ENCODE results near the gene CHCHD3.

CHCHD3 gene

DNA sequence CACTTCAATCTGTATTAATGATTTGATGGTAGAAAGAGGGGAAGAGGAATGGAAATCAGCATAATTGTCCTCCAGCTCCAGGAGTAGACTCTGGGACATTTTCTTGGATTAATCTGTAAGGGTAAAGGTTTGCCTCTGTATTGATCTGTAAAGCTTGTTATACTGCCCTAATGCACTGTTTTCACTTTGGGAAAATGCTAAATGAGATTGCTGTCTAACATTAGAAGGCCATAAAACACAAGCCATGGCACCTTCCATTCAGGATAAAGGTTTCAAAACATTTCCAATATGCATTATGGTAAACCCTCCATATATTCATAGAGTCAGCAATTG, 282.8 kb downstream of the CHCHD3 start:
- no peak for DNase-seq

DNA sequence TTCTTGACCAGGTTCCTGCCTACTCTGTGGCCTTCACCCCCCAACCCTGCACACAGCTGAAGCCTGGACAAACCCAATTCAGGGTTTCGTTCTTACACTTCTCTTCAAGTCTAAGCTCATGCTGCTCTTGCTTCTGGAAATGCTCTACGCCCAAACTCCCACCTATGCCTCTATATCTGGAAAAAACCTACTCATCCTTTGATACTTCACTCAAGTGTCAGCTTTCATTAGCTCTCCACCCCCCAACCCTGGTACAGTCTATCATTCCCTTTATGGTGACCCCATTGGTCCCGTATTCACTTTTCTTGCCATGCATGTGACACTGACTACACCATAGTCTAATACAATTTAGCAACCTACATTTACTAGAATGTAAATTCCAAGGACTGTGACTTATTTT, 284.7 kb downstream of the CHCHD3 start:
- no peak for DNase-seq

DNA sequence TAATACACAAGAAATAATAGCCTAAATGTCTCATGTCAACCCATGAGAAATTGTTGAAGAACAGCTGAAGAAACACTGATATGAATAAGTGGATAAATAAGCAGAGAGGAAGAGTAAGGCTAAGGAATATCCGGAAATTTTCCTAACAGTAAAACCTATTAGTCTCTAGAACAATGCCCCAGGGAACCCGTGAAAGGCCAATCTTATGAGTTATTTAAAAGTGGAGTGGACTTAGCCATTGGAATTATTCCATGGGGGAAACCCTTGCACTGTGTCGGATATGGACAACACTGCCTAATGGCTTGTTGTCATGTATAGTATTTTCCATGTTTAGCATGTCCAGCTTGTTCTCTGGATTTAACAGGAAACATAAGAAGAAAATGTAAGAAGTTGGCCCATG, 288.4 kb downstream of the CHCHD3 start:
- no peak for DNase-seq

DNA sequence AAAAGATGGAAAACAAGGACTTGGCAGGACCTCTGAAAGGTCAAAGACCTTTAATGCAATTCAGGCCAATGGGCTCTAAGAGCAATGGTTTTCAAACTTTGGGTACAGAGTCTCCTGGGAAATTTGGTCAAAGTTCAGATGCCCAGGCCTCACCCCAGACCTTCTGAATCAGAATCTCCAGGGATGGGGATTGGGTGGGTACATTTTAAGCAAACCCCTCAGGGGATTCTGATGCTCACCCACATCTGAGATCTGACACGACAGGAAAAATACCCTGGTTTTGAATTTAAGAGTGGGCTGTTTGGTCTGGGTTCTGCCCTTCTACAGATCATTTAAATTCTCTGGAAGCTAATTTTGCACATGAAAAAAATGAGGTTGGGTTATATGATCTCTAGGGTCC, 290.9 kb downstream of the CHCHD3 start:
- DNase-seq, result no peak

DNA sequence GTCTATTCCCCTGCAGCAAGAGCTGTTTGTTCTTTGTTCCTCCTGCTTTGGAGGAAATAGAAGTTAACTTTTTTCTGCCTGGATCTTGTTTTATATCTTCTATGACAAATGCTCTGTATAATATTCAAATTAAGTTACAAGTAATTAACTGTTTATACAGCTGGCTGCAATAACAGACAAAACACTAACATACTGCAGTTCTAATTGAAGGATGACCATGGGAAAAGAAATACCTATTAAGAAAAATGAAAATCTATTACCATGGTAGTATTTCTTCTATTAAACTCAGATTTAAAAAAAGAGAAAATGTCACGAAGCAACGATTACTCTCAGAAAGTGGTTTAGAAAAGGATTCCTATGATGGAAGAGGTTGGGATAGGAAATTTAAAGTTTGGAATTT, 291.8 kb downstream of the CHCHD3 start:
- no peak for DNase-seq

DNA sequence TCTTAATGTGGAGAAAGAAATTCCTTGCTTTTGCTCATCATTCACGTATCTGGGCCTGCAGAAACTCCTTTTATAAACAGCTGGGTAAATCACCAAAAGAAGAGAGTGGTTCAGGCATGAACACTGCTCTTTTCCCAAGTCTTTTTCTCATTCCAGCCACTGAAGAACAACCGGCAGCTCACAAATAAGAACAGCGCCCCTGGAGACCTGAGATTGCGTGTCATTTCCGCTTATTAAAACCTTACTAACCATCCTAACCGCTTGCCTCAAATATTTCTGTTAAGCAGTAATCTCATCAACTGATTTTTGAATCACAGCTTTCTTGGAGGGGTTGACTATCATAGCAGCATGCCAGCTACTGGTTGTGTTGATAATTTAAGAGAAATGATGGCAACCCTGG, 292.6 kb downstream of the CHCHD3 start:
- no peak for DNase-seq

DNA sequence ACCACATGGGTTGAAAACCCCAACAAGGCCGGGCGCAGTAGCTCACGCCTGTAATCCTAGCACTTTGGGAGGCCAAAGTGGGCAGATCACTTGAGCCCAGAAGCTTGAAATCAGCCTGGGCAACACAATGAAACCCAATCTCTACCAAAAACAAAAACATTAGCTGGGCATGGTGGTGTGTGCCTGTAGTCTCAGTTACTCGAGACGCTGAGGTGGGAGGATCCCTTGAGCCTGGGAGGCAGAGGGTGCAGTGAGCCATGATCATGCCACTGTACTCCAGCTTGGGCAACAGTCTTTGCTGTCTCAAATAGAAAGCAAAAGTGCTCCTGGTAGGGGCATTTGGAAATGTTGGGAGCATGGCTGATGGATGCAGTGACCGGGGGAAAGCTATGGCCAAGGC, 296.0 kb downstream of the CHCHD3 start:
- DNase-seq, result no peak

DNA sequence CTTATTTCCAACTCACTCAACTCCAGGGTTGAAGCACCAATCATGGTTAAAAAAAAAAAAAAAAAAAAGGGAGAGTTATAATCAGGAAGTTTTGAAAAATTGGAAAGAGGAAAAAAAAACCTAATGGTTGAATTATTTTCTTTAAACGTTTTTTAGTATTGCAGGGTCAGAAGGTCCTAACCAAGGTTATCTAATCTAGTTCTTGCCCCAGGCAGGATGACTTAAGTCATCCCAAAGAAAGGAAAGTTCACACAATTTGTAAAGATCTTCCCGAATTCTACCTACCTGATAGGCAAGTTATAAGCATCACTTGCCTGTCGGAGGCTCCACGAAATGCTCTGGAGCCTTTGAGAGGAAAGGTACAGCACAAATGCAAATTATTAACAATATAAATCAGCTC, 297.5 kb downstream of the CHCHD3 start:
- no peak for DNase-seq

DNA sequence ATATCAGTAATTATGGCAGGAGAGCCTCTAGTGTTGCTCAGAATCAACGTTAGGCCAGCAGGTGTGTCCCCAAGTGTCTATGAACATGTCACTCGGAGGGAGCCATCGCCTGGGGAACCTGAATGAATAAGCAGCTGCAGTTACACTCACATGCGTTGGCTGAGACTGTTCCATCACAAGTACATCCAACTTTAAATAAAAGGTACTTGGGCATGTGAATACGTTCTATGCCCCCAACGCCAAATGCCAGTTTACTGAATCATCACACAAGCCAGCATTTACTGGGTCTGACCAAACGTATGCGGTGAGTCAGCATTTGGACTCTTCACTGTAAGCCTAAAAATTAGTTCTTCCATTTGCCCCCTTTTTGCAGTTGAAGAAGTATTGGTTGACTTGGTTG, 298.1 kb downstream of the CHCHD3 start:
- no peak for DNase-seq

DNA sequence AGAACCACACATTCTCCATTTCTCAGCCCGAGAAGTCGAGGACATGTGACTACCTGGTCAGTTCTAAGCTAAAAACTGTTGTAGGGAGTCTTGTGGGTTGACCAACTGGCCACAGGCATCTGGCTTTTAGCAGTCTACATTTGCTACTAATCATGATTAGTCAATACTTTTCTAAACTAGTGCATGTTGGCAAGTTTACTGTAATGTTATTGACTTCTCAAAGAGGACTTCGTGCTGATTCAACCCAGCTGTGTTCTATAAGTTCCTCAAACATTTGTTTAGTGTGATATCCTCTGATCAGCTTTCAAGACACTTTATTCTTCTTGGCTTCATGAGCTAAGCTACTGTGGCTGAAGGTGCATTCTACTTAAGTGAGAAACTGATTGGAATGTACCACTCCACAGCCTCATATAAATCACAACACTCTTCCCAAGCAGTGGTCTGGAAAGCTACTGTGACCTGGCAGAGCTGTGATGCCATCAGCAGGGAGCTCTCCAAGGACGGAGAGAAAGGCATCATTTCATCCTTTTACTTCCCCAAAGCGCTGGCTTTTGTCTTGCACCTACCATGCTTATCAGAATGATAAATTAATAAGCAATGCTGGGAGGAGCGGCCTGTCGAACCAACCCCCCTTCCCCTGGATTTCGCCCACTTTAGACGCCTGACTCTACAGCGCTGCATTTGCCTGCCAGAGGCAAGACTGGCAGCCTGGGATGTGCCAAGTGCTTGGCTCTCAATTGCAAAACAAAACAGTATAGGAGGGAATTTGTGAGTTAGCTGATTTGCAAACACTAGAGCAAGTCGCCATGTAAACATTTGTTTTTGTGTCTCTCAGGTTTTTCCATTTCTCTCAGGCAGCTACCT, 298.9 kb downstream of the CHCHD3 start:
- DNase-seq, result no peak

DNA sequence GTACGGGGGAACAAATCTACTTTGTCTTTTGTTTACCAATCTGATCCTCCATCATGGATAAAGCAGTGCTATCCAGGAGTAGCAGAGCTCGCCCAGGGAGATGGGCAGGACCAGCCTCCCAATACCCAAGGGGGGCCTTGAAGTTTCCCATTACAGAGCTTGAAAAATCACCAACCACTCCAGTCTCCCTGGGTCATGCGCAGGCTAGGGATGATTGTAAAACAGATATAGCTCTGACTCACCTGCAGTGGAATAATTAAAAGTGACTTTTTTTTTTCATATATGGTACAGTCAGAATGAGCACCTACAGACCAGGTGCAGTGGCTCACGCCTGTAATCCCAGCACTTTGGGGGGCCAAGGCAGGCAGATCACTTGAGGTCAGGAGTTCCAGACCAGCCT, 301.1 kb downstream of the CHCHD3 start:
- DNase-seq, result no peak

DNA sequence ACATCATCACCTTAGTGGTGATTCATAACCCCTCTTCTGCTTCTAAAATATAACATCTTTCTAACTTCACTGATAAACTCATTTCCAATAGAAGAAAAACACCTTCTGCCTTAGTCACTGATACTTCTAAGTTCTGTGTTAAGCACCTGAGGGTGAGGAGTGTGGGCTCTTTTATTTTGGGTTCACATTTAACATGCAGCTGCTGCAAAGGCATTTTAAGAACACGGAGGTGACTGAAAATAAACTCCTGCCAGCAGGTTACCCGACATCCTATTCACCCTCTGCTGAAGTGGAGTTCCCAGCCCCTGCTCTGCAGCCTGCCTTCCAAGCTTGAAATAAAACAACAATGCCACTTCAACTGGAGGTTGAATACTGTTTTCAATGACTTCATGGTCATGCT, 302.7 kb downstream of the CHCHD3 start:
- no peak for DNase-seq

DNA sequence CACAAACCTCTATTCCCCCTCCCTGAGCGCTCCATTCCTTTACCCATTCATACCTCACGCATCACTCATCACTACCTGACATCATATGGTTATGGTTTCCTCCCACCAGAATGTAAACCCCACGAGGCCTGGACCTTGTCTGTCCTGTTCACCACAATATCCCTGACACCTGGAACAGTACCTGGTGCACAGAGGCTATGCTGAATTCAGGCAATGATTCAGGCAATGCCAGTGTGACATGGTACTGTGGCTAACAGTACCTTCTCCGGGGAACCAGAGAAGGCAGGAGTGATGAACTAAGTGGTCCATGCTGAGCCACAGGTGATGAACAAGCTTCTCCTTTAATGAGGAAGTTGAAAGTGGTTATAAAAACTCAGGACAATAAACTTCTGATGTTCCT, 303.1 kb downstream of the CHCHD3 start:
- no peak for DNase-seq

DNA sequence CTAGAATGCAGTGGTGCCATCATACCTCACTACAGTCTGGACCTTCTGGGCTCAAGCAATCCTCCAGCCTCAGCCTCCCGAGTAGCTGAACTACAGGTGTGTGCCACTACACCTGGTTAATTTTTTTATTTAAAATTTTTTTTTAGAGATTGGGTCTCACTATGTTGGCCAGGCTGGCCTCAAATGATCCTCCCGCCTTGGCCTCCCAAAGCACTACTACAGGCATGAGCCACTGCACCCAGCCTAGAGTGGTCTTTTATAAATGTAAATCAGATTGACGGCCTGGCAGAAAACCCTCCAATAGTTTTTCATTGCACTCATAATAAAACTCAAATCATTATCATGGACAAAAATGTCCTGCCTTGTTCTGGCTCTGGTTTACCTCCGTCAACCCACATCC, 303.9 kb downstream of the CHCHD3 start:
- no peak for DNase-seq

DNA sequence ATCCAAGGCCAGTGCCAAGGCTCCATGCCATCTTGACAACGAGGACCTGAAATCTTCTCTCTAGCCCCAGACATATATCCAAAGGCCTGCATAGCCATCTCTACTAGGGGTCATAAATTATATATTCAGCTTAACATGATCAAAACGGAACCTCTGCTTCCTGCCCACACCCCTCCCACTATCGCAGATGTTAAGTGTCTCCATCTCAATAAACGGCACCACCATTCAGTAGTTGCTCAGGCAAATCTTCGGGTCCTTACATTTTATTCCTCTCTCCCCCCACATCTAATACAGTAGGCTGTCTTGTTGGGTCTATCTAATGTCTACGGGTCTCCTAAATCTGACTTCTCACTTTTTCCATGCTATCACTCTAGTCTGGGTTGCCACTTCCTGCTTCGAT, 304.5 kb downstream of the CHCHD3 start:
- DNase-seq, result no peak

DNA sequence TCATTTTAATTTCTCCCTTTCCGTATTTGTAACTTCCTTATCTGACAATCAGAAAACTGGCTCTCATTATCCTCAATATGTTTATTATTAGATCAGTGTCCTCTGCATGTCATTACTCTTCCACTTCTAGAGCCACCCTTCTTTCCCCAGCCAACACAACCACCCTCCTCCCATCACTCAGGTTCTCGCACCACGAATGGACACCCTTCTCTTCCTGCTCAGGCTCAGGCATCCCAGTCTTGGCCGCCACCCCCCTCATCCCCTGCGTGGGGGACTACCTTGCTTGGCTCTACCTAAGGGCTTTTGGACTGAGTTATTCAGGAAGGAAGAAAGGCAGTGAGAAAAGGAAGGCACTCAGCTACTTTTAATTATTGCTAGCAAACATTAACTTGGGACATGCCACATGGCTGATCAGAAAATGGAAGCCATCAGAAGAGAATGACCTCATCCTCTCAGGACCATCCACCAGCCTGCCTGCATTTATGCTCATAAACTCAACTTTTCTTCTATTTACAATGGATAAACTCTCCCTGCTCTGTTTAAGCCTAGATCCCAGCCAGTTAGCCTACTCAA, 305.8 kb downstream of the CHCHD3 start:
- DNase-seq, result no peak

DNA sequence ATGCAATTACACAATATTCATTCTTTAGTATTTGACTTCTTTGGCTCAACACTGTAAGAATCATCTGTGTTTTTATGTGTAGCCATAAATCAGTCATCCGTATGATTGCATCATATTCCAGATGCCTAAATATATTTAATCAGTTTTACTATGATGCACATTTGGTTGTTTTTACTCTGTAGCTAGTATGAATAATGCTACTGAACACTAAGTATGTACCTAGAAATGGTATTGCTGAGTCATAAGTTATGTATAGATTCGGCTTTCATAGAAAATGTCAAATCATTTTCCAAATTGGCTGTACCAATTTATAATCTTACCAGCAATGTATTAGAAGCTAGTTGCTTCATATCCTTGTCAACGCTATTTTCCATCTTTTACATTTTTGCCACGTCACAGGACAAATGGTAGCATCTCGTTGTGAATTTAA, 308.3 kb downstream of the CHCHD3 start:
- DNase-seq, result no peak

DNA sequence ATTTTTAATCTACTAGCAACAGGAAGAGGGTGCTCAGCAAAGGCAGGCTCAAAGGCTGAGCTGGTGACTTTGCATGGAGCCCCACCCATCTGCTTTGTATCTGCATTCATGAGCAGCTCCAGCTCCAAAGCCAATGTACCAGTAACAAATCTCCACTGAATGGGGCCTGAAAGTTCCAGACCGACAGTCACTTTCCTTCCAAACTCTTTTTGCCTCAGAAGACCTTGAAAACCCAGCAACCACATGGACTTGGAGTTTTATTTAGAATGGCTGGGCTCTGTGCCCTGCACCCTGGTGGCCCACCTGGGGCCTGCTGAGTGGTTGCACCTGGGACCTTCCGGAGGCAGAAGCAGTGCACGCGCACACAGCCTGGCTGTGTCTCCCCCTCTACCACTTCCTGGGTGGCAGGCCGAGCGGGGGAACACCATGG, 310.6 kb downstream of the CHCHD3 start:
- DNase-seq, result no peak

DNA sequence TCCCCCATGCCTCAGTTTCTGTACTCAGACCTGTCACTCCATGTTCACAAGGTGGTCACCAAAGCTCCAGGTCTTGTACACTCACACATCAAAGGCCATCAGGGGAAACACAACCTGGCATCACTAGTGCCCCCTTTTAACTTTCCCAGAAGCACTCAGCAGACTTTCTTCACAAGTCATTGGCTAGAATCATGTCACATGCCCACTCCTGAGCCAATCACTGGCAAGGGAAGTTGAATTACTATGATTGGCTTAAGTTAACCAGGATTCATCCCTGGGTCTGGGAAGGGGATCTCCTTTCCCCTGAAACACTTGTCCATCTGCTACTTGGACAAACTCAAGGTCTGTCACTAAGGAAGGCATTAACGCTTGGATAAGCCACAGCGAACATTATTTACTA, 311.8 kb downstream of the CHCHD3 start:
- no peak for DNase-seq

DNA sequence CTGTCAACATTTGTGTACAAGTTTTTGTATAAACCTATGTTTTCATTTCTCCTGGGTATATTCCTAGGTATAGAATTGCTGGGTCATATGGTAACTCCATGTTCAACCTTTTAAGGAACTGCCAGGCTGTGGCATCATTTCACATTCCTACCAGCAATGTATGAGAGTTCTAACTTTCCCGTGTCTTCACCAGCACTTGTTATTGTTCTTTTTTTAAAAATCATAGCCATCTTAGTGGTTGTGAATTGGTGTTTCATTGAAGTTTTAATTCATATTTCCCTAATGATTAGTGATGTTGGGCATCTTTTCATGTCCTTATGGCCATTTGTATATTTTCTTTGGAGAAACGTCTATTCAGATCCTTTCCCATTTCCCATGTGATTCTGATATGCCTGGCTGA, 312.6 kb downstream of the CHCHD3 start:
- no peak for DNase-seq

DNA sequence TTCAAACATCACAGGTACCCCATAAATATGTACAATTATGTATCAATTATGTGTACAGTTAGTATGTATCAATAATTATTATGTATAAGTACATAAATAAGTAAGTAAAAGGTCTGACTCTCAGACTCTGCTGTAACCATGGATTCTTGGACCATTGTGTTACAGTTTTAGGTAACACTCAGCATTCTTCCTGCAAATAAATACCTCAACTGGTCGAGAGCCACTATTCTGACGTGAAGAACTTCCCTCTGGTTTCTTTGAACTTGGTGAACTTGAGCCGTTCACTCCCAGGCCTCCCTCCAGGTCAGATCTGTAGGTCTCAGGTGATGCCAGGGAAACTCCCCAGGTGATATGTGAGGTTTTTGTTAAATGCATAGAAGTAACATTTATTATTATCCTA, 313.8 kb downstream of the CHCHD3 start:
- DNase-seq, result no peak

DNA sequence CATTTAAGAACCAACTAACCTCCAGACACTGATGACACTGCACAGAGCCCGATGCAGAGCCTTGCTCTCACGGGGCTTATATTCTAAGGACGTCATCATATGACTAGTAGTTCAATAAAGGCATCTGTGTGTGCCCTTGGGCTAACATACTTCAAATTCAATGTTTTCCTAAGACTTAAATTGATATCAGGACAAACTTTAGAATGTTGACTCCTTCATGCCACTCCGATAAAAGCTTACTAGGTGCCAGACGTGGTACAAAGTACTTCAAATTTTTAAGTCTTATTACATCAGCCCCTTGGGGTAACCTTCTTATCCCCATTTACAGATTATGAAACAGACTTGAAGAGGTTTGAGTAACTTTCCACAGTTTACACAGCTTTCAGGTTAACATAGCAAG, 314.5 kb downstream of the CHCHD3 start:
- DNase-seq, result no peak

DNA sequence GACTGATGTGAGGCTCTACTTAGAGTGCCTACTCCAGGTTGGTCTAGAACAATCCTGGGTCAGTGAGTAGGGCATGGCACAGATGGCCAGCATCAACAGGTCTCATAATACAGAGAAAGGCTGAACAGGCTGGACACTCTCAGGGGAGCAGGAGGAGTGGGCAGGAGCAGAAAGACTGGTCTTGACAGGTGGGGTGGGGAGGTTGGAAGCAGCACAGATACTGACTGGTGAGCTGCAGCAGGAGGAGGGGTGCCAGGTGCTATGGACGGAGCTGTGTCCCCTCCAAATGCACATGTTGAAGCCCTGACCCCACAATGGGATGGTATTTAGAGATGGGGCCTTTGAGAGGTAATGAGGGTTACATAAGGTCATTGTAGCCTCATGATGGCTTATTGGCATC, 315.2 kb downstream of the CHCHD3 start:
- no peak for DNase-seq

DNA sequence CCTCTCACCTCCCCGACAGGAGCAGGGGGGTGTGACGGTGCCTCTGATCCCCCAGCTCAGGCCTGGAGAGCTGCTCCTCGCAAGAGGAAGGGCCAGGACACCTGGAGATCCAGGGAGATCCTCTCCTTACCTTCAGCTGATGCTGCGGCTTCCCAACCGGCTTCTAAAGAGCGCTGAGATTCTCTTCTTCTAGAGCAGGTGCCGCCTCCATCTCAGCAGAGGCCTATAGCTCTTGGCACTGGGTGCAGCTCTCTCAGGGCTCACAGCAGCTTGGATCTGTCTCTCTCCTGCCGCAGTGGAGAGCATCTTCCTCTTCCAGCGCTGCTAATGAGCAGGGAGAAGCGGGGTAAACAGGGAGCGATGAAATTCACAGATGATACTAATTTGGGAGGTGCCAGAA, 316.0 kb downstream of the CHCHD3 start:
- no peak for DNase-seq

DNA sequence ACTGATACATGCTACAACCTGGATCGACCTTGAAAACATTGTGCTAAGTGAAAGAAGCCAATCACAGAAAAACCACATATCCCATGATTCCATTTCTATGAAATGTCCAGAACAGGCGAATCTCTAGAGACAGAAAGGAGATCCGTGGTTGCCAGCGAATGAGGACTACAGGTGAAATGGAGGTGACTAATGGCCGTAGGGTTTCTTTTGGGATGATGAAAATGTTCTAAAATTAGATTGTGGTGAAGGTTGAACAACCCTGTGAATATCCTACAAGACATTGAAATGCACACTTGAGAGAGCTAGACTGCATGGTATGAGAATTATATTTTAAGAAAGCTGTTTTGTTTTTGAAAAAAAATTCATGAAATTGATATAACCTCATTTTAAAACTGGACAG, 317.1 kb downstream of the CHCHD3 start:
- no peak for DNase-seq

Data from GOT3 (cell line).